Small intestine (tissue), 7 donors: ENCODE results near the gene RFK. TPM values are rescaled to one million over a fixed set of nuclear protein-coding genes. Genes with fewer than 3 reads are reported as not detected.

Experiments
- DNase-seq, 2 donors: peaks; one replicate each; pipeline versions ENCODE4 v3.0.0 to v3.0.0-alpha.2; 2013
- FAIRE-seq: peaks from 2 replicates; lab custom pipeline; 2012; peaks lifted over from hg19 to GRCh38; lab: Jason Lieb, UNC
- H3K27ac ChIP-seq, 3 donors: one replicate each; pipeline ENCODE4 v1.5.1; 2013; ENCODE audit warnings: low read length in 2 of 3, mild to moderate bottlenecking in 2 of 3, control low read depth in 1 of 3, inconsistent platforms in 1 of 3, low read depth in 1 of 3, moderate library complexity in 1 of 3
- H3K27me3 ChIP-seq, 3 donors: one replicate each; pipeline ENCODE4 v1.6.1; 2013; ENCODE audit warnings: low read length in 3 of 3, inconsistent platforms in 1 of 3; ENCODE audit not compliant: control insufficient read depth in 3 of 3, insufficient read depth in 3 of 3
- H3K36me3 ChIP-seq, 3 donors: one replicate each; pipeline ENCODE4 v1.6.1; 2013; ENCODE audit warnings: low read length in 3 of 3, inconsistent platforms in 1 of 3, low read depth in 1 of 3, mild to moderate bottlenecking in 1 of 3, moderate library complexity in 1 of 3; ENCODE audit not compliant: control insufficient read depth in 3 of 3, insufficient read depth in 2 of 3
- H3K4me1 ChIP-seq, 3 donors: one replicate each; pipeline ENCODE4 v1.6.1; 2013; ENCODE audit warnings: low read length in 2 of 3, inconsistent platforms in 1 of 3, low read depth in 1 of 3, mild to moderate bottlenecking in 1 of 3, moderate library complexity in 1 of 3; ENCODE audit not compliant: control insufficient read depth in 3 of 3, insufficient read depth in 2 of 3
- H3K4me3 ChIP-seq, 3 donors: one replicate each; pipeline ENCODE4 v1.5.1; 2013; ENCODE audit warnings: low read length in 3 of 3, control low read depth in 1 of 3, inconsistent platforms in 1 of 3, low read depth in 1 of 3, mild to moderate bottlenecking in 1 of 3, moderate library complexity in 1 of 3
- H3K9me3 ChIP-seq, 2 donors: one replicate each; pipeline ENCODE4 v1.6.1; 2013; ENCODE audit warnings: low read depth in 1 of 2, low read length in 1 of 2; ENCODE audit not compliant: control insufficient read depth in 2 of 2, insufficient read depth in 1 of 2
- WGBS, 3 donors: extraction: QIAGEN DNeasy Blood & Tissue Kit; methylation state at CpG; one replicate each; pipeline ENCODE4 v1.1.7; 2013; 5-methylcytosine and 5-hydroxymethylcytosine counted together
- polyA plus RNA-seq, 4 donors: library from polyadenylated mRNA; stranded (reverse) in 3 of 4; unstranded in 1 of 4; fragments of 200-250 nt in 3 of 4; fragments of 120-200 nt in 1 of 4; gene quantifications; one replicate each; pipeline versions ENCODE4 v1.2.1 to v1.2.3, GENCODE V29; 2013
- donor health status: healthy with polysubstance abuse.
- donor health status: control.
- donor health status: control.
- donor health status: Bipolar disorder and iron deficiency.
- donor health status: healthy.

The RFK gene
- polyA plus RNA-seq, 4 donors, result 28.3 to 67.3 (median 49.0) TPM

DNA sequence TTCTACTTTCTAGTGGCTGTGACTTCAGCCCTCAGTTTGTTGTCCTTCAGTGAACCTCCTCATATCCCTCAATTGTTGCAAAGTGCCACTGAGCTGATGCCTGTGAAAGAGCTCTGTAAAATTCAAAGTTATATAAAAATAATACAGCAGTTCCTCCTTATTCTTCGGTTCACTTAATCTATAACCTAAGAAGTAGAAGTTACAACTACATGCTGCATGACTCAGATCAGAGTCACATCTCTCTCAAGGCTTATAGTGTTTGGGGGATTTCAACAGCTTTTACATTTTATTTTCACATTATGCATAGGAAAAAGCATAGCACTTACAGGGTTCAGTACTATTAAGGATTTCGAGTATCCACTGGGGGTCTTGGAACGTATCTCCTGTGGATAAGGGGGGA lies 39.6 kb upstream of the RFK start:
- Histone ChIP-seq H3K4me1 (no peaks in the 10 kb centered on the region), H3K9me3 (no peaks in the 10 kb centered on the region), H3K4me3 (no peak overlapping the region), H3K36me3 (no peaks in the 10 kb centered on the region), H3K27me3 (no peaks in the 10 kb centered on the region), H3K27ac (no peak overlapping the region)
- WGBS, 3 donors, result 82 to 87% (median 84%) methylated on average over 3 of the region's 3 CpGs
- FAIRE-seq (no peak), DNase-seq (no peak)

DNA sequence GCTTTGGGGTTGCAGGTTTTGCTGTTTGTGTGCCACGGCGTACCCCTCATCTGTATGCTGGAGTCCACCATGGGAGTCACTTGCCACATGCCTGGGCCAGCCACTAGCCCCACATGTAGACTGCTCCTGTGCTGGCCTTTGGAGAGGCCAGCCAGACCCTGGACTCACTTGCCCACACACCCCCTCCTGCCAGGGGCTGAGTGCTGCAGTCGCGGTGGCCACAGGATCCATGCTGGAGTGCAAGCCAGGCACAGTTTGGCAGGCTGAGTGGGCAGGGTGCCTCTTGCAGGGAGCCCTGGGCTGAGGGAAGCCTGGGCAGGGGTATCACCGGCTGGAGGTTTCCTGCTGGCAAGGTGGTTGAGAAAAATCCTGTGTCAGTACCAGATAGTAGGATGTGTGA lies 39.2 kb upstream of the RFK start:
- no peak for FAIRE-seq
- Histone ChIP-seq H3K27me3 (no peaks in the 10 kb centered on the region), H3K4me3 (no peak overlapping the region), H3K27ac (no peak overlapping the region), H3K36me3 (no peaks in the 10 kb centered on the region), H3K9me3 (no peaks in the 10 kb centered on the region), H3K4me1 (no peaks in the 10 kb centered on the region)
- DNase-seq, result no peak
- WGBS, 3 donors, result 88 to 98% (median 89%) methylated on average over 5 of the region's 5 CpGs

GRCh38 chr9:76431601-76432000 lies 37.4 kb upstream of the RFK start:
- Histone ChIP-seq H3K4me3 (no peak overlapping the region), H3K4me1 (no peaks in the 10 kb centered on the region), H3K27ac (no peak overlapping the region), H3K36me3 (no peaks in the 10 kb centered on the region), H3K9me3 (no peaks in the 10 kb centered on the region), H3K27me3 (no peaks in the 10 kb centered on the region)
- FAIRE-seq (no peak), DNase-seq (no peak)
- WGBS, 3 donors, result 83 to 88% (median 83%) methylated on average over 8 of the region's 8 CpGs

DNA sequence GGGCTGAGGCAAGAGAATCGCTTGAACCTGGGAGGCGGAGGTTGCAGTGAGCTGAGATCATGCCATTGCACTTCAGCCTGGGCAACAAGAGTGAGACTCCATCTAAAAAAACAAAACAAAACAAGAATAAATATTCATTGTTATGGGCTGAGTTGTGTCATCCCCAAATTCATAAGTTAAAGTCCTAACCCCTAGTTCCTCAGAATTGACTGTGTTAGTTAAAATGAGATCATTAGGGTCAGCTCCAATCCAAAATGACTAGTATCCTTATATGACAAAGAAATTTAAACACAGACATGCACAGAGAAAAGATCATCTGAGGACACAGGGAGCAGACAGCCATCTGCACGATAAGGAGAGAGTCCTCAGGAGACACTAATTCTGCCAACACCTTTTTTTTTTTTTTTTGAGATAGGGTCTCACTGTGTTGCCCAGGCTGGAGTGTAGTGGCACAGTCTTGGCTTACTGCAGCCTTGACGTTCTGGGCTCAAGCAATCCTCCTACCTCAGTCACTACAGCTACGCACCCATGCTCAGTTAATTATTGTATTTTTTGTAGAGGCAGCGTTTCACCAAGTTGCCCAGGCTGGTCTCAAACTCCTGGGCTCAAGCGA lies 32.7 kb upstream of the RFK start:
- Histone ChIP-seq H3K36me3 (no peaks in the 10 kb centered on the region), H3K27me3 (no peaks in the 10 kb centered on the region), H3K9me3 (no peaks in the 10 kb centered on the region), H3K4me3 (no peak overlapping the region), H3K4me1 (no peaks in the 10 kb centered on the region), H3K27ac (no peak overlapping the region)
- 82 to 85% (median 85%) methylated on average over 7 of the region's 7 CpGs for WGBS, 3 donors
- no peak for FAIRE-seq
- no peak for DNase-seq

- DNase-seq (no peak), FAIRE-seq (no peak)
- WGBS, 3 donors, result 90 to 91% (median 91%) methylated on average over 8 of the region's 8 CpGs
- no peak overlapping the region for H3K4me3 ChIP-seq
- H3K27ac ChIP-seq, result no peak overlapping the region
- no peaks in the 10 kb centered on the region for H3K4me1 ChIP-seq
- H3K27me3 ChIP-seq, result no peaks in the 10 kb centered on the region
- no peaks in the 10 kb centered on the region for H3K36me3 ChIP-seq
- H3K9me3 ChIP-seq, result no peaks in the 10 kb centered on the region
Measured at GRCh38 chr9:76425677-76426453, 31.6 kb upstream of the RFK start.

DNA sequence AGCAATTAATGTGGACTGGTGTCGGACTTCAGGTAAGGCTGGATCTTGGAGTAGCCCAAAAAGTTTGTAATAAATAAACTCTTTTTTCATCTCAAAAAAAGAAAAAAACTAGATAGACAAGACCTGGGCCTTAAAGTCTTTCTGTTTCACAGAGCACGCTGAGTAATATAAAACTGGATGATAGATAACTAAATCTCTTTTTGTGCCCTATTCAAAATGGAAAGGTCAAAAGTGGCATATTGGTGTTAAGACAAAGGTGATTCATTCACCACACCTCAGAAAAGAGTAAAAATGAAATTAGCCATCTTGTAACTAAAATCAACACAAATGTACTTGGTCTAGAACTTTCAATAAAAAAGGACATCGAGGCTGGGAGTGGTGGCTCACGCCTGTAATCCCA lies 30.3 kb upstream of the RFK start:
- DNase-seq, result no peak
- Histone ChIP-seq H3K4me3 (no peak overlapping the region), H3K27ac (no peak overlapping the region), H3K4me1 (no peaks in the 10 kb centered on the region), H3K9me3 (no peaks in the 10 kb centered on the region), H3K36me3 (no peaks in the 10 kb centered on the region), H3K27me3 (no peaks in the 10 kb centered on the region)
- FAIRE-seq, result no peak
- 76 to 83% (median 80%) methylated on average over 4 of the region's 4 CpGs for WGBS, 3 donors

- DNase-seq (no peak), FAIRE-seq (no peak)
- 46 to 81% (median 66%) methylated on average over 2 of the region's 2 CpGs for WGBS, 3 donors
- no peaks in the 10 kb centered on the region for H3K36me3 ChIP-seq
- H3K9me3 ChIP-seq, result no peaks in the 10 kb centered on the region
- H3K27me3 ChIP-seq, result no peaks in the 10 kb centered on the region
- H3K4me3 ChIP-seq, result no peak overlapping the region
- no peak overlapping the region for H3K27ac ChIP-seq
- H3K4me1 ChIP-seq, result no peaks in the 10 kb centered on the region
Measured at GRCh38 chr9:76423216-76424177, 29.3 kb upstream of the RFK start.

DNA sequence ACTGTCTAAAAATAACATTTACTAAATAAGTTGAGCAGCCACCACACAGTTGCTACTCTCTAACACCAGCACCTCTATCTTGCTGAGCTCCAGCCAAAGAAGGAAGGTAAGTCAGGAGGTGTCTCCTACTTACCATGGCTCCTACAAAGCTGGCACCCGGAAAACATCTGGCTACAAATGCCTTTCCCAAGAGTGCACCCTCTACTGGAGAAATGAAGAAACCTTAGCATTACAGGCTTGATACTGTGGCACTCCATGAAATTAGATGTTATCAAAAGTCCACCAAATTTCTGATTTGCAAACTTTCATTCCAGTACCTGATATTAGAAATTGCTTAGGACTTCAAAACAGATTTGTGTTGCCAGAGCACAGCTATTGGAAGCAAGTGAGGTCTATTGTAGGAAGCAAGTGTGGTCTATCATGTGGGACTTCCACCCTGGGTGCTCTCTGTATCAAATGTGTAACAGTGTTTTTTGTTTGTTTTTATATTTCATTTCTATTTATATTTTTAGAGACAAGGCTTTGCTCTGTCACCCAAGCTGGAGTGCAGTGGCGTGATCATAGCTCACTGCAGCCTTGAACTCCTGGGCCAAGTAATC lies 25.7 kb upstream of the RFK start:
- FAIRE-seq (no peak), DNase-seq (peak; percentile 51 to 62)
- 58 to 73% (median 65%) methylated on average over 2 of the region's 2 CpGs for WGBS, 3 donors
- Histone ChIP-seq H3K4me1 (no peaks in the 10 kb centered on the region), H3K9me3 (peaks cover 0 to 5% of the 10 kb centered on the region in 2 donors), H3K27ac (no peak overlapping the region), H3K36me3 (no peaks in the 10 kb centered on the region), H3K27me3 (no peaks in the 10 kb centered on the region), H3K4me3 (no peak overlapping the region)
